Measurements from ENCODE around the gene SWI5. TPM values are rescaled to one million over a fixed set of nuclear protein-coding genes. Genes with fewer than 3 reads are reported as not detected.
A peak's percentile ranks its signal among the peaks of the same experiment; 100 is the strongest.

The SWI5 gene
- total RNA-seq, 2 experiments from 2014 or later = 12.2 to 13.7 TPM

- Mint-ChIP-seq H3K4me1 (ENCODE audit: low read depth) (peaks cover 18% of the 10 kb centered on the region), H3K27me3 (ENCODE audit: low read depth) (peaks cover 20% of the 10 kb centered on the region), H3K4me3 (no peak overlapping the region), H3K36me3 (ENCODE audit: low read depth) (no peaks in the 10 kb centered on the region), H3K9me3 (ENCODE audit: insufficient read depth) (no peaks in the 10 kb centered on the region), H3K27ac (no peak overlapping the region)
- ATAC-seq (no peak), DNase-seq (no peak)
- ChIA-PET CTCF (interaction anchor here (1.4 kb wide), 1 partner anchor 10 kb away, joined by 3 read pairs; no protein-coding TSS in a partner anchor), POLR2A (no interaction called here)
Measured at GRCh38 chr9:128244837-128245231, 31.2 kb upstream of the SWI5 start.

GRCh38 chr9:128245421-128246151 lies 30.5 kb upstream of the SWI5 start:
- no peaks in the 10 kb centered on the region for H3K9me3 Mint-ChIP-seq (ENCODE audit: insufficient read depth)
- H3K4me3 Mint-ChIP-seq = no peak overlapping the region
- ATAC-seq = no peak
- POLR2A ChIA-PET = no interaction called here
- H3K27me3 Mint-ChIP-seq (ENCODE audit: low read depth) = peaks cover 22% of the 10 kb centered on the region
- H3K27ac Mint-ChIP-seq = no peak overlapping the region
- H3K4me1 Mint-ChIP-seq (ENCODE audit: low read depth) = peaks cover 21% of the 10 kb centered on the region
- no peaks in the 10 kb centered on the region for H3K36me3 Mint-ChIP-seq (ENCODE audit: low read depth)
- CTCF ChIA-PET = interaction anchor here (1.4 kb wide), 1 partner anchor 9 kb away, joined by 3 read pairs; no protein-coding TSS in a partner anchor
- no peak for DNase-seq

DNA sequence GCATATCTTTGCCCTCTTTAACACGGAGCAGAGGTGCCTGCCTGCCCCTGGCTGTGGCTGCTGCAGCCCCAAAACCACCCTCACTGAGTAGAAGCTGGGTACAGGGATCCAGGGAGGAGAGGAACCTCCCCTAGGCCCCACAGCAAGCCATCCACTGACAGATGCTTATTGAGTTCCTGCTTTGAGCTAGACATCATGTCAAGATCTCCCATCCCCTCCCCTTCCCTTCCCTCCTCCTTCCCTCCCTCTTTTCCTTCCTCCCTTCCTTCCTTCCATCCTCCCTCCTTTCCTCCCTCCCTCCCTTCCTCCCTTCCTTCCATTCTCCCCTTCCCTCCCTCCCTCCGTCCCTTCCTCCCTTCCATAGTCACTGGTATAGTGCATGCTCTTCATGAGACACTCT lies 29.6 kb upstream of the SWI5 start:
- H3K36me3 Mint-ChIP-seq (ENCODE audit: low read depth) = no peaks in the 10 kb centered on the region
- no peak for ATAC-seq
- H3K9me3 Mint-ChIP-seq (ENCODE audit: insufficient read depth) = no peaks in the 10 kb centered on the region
- POLR2A ChIA-PET = interaction anchor here (1.0 kb wide), 1 partner anchor 124 kb away, joined by 5 read pairs; no protein-coding TSS in a partner anchor
- CTCF ChIA-PET = interaction anchor here (0.7 kb wide), 1 partner anchor 9 kb away, joined by 3 read pairs; no protein-coding TSS in a partner anchor
- H3K27ac Mint-ChIP-seq = no peak overlapping the region
- H3K4me3 Mint-ChIP-seq = no peak overlapping the region
- H3K27me3 Mint-ChIP-seq (ENCODE audit: low read depth) = peaks cover 26% of the 10 kb centered on the region
- H3K4me1 Mint-ChIP-seq (ENCODE audit: low read depth) = peaks cover 25% of the 10 kb centered on the region
- no peak for DNase-seq

GRCh38 chr9:128247226-128247803 lies 28.8 kb upstream of the SWI5 start:
- H3K9me3 Mint-ChIP-seq (ENCODE audit: insufficient read depth) = no peaks in the 10 kb centered on the region
- no peak for ATAC-seq

GRCh38 chr9:128249558-128249907 lies 26.5 kb upstream of the SWI5 start:
- DNase-seq = no peak
- Mint-ChIP-seq H3K27ac (peak overlapping the region; percentile 30), H3K4me1 (ENCODE audit: low read depth) (peaks cover 18% of the 10 kb centered on the region), H3K27me3 (ENCODE audit: low read depth) (peaks cover 28% of the 10 kb centered on the region), H3K36me3 (ENCODE audit: low read depth) (no peaks in the 10 kb centered on the region), H3K9me3 (ENCODE audit: insufficient read depth) (no peaks in the 10 kb centered on the region), H3K4me3 (peak overlapping the region; percentile 73)
- POLR2A ChIA-PET = no interaction called here
- ATAC-seq = no peak
- CTCF ChIA-PET = interaction anchor here (1.4 to 1.5 kb wide), 2 partner anchors 12 to 112 kb away, joined by 5 to 6 read pairs; no protein-coding TSS in a partner anchor

More at GRCh38 chr9:128247226-128247803, 28.8 kb upstream of the SWI5 start:
- CTCF ChIA-PET = no interaction called here
- no peak overlapping the region for H3K4me3 Mint-ChIP-seq
- no peaks in the 10 kb centered on the region for H3K36me3 Mint-ChIP-seq (ENCODE audit: low read depth)
- DNase-seq = no peak
- peaks cover 33% of the 10 kb centered on the region for H3K27me3 Mint-ChIP-seq (ENCODE audit: low read depth)
- no peak overlapping the region for H3K27ac Mint-ChIP-seq
- H3K4me1 Mint-ChIP-seq (ENCODE audit: low read depth) = peaks cover 26% of the 10 kb centered on the region
- POLR2A ChIA-PET = no interaction called here

- H3K27ac Mint-ChIP-seq = peak overlapping the region; percentile 30
- no peaks in the 10 kb centered on the region for H3K9me3 Mint-ChIP-seq (ENCODE audit: insufficient read depth)
- CTCF ChIA-PET = interaction anchor here (1.0 to 1.5 kb wide), 3 partner anchors 10 to 112 kb away, joined by 3 to 6 read pairs (median 5); no protein-coding TSS in a partner anchor
Measured at GRCh38 chr9:128249908-128250838, 25.9 kb upstream of the SWI5 start.

GRCh38 chr9:128250839-128251731 lies 25.0 kb upstream of the SWI5 start:
- Mint-ChIP-seq H3K4me1 (ENCODE audit: low read depth) (peaks cover 12% of the 10 kb centered on the region), H3K9me3 (ENCODE audit: insufficient read depth) (no peaks in the 10 kb centered on the region), H3K27ac (no peak overlapping the region), H3K4me3 (peak overlapping the region; percentile 46), H3K27me3 (ENCODE audit: low read depth) (peaks cover 23% of the 10 kb centered on the region), H3K36me3 (ENCODE audit: low read depth) (no peaks in the 10 kb centered on the region)
- peak; percentile 2 for ATAC-seq
- no peak for DNase-seq
- CTCF ChIA-PET = interaction anchor here (1.0 to 1.5 kb wide), 3 partner anchors 11 to 111 kb away, joined by 3 to 6 read pairs (median 5); no protein-coding TSS in a partner anchor
- POLR2A ChIA-PET = interaction anchor here (0.8 to 1.0 kb wide), 2 partner anchors 25 kb away, joined by 3 read pairs; partner anchors contain the start of genes GOLGA2 and SWI5

More at GRCh38 chr9:128249908-128250838, 25.9 kb upstream of the SWI5 start:
- H3K4me3 Mint-ChIP-seq = peak overlapping the region; percentile 73
- POLR2A ChIA-PET = interaction anchor here (0.8 kb wide), 1 partner anchor 26 kb away, joined by 3 read pairs; the partner anchor contains the start of genes GOLGA2 and SWI5
- DNase-seq = peak; percentile 97
- peaks cover 28% of the 10 kb centered on the region for H3K27me3 Mint-ChIP-seq (ENCODE audit: low read depth)
- H3K4me1 Mint-ChIP-seq (ENCODE audit: low read depth) = peaks cover 18% of the 10 kb centered on the region
- no peaks in the 10 kb centered on the region for H3K36me3 Mint-ChIP-seq (ENCODE audit: low read depth)
- ATAC-seq = peak; percentile 93

DNA sequence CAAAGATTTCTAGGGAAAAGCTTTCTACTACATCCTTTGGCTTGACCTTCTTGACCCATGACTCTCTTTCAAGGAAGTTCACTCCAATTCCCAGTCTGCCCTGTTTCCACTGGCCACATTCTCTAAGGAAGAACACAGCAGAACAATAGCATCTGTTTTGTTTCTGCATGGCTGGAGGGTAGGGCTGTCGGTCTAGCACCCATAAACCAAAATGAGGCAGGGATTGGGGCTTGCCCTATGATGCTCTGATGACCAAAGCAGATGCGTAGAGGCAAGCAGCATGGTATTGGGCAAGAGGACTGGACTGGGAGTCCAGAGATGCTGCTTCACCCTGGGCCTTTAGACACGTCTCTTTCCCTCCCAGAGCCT lies 24.4 kb upstream of the SWI5 start:
- POLR2A ChIA-PET = interaction anchor here (1.0 kb wide), 1 partner anchor 24 kb away, joined by 3 read pairs; the partner anchor contains the start of genes GOLGA2 and SWI5
- H3K27ac Mint-ChIP-seq = no peak overlapping the region
- no peak for DNase-seq
- no peak for ATAC-seq
- H3K4me3 Mint-ChIP-seq = peak overlapping the region; percentile 46
- H3K36me3 Mint-ChIP-seq (ENCODE audit: low read depth) = no peaks in the 10 kb centered on the region
- CTCF ChIA-PET = interaction anchor here (1.2 kb wide), 1 partner anchor 90 kb away, joined by 6 read pairs; no protein-coding TSS in a partner anchor
- H3K4me1 Mint-ChIP-seq (ENCODE audit: low read depth) = peaks cover 12% of the 10 kb centered on the region
- peaks cover 23% of the 10 kb centered on the region for H3K27me3 Mint-ChIP-seq (ENCODE audit: low read depth)
- H3K9me3 Mint-ChIP-seq (ENCODE audit: insufficient read depth) = no peaks in the 10 kb centered on the region

DNA sequence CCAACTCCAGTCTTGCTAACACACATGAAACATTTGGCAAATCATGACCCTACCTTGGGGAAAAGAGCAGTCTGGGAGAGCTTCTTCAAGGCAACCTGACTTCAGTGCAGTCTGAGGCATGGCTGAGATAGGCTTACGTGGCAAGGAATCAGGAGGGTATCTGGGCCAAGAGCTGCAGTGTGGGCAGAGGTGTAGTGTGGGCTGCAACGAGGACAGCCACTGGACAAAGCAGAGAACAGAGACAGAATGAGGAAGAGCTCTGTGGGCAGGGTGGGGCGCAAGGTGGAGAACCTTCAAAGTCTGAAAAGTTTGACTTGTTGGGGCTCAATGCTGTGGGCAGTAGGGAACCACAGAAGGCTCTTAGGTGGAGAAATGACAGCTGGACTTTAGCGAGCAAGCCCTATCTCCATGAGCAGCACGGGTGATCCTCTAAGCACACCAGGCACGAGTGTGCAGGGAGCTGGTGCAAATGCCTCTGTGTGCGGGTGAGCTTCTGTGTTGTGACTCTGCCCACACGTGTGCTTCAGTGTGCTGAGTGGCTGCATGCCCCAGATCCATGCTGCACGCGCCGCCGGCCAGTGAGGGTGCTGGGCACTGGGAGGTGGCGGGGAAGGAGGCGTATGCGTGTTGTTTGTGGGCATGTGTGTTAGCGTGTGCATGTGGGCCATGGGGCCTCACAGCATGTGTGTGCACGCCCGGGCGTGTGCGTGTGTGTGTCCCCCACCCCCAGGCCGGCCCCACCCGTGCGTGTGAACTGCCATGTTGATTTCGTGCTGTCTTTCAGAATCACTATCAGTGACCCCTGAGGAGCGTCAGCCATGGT lies 23.5 kb upstream of the SWI5 start:
- Mint-ChIP-seq H3K9me3 (ENCODE audit: insufficient read depth) (no peaks in the 10 kb centered on the region), H3K36me3 (ENCODE audit: low read depth) (peaks cover under 1% of the 10 kb centered on the region), H3K27me3 (ENCODE audit: low read depth) (peaks cover 23% of the 10 kb centered on the region), H3K4me3 (no peak overlapping the region), H3K4me1 (ENCODE audit: low read depth) (peaks cover 12% of the 10 kb centered on the region), H3K27ac (no peak overlapping the region)
- POLR2A ChIA-PET = interaction anchor here (1.0 to 1.2 kb wide), 2 partner anchors 23 to 93 kb away, joined by 3 read pairs; partner anchors contain the start of genes GOLGA2 and SWI5
- no peak for DNase-seq
- CTCF ChIA-PET = interaction anchor here (1.0 to 1.2 kb wide), 4 partner anchors 9 to 89 kb away, joined by 3 to 6 read pairs (median 3); no protein-coding TSS in a partner anchor
- no peak for ATAC-seq

Measured in activated CD8-positive, alpha-beta T cell treated with anti-CD3 and anti-CD28 coated beads, Interleukin-2, amount 10 ng/mL, durations not matched to agents 7 days and 5 days (primary cell).